ENCODE measurements around the gene HOPX. TPM values are rescaled to one million over a fixed set of nuclear protein-coding genes. Genes with fewer than 3 reads are reported as not detected.

HOPX gene
- total RNA-seq, 1 donor from 2014 or later, result 3.3 TPM

DNA sequence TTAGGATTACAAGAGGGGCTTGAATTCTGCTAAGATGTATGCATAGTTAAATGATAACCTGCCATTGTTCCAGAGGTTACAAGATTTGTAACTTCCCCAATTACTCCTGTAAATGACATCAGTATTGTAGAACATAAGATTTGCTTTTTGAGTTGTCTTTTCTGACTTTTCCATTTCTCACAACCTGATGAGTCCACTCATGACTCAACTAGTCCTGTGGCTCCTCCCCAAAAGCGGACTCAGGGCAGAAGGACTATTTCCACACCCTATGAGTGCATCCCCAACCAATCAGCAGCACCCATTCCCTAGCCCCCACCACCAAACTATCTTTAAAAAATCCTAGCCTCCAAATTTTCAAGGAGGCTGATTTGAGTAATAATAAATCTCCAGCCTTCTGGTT lies 54.7 kb downstream of the HOPX start:
- TF ChIP-seq, protein P1, sequence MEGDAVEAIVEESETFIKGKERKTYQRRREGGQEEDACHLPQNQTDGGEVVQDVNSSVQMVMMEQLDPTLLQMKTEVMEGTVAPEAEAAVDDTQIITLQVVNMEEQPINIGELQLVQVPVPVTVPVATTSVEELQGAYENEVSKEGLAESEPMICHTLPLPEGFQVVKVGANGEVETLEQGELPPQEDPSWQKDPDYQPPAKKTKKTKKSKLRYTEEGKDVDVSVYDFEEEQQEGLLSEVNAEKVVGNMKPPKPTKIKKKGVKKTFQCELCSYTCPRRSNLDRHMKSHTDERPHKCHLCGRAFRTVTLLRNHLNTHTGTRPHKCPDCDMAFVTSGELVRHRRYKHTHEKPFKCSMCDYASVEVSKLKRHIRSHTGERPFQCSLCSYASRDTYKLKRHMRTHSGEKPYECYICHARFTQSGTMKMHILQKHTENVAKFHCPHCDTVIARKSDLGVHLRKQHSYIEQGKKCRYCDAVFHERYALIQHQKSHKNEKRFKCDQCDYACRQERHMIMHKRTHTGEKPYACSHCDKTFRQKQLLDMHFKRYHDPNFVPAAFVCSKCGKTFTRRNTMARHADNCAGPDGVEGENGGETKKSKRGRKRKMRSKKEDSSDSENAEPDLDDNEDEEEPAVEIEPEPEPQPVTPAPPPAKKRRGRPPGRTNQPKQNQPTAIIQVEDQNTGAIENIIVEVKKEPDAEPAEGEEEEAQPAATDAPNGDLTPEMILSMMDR (IDR thresholded peaks at IDR 0.05; ENCODE audit: unreplicated experiment), result no peak
- no peak for DNase-seq (ENCODE audit: low spot score in 2 of 2, unreplicated experiment in 2 of 2)
- peaks cover 4% of the 10 kb centered on the region for H3K27me3 Mint-ChIP-seq (ENCODE audit: low read depth)
- H3K36me3 Mint-ChIP-seq, result peaks cover 5% of the 10 kb centered on the region
- no peak overlapping the region for H3K27ac Mint-ChIP-seq
- peaks cover 7% of the 10 kb centered on the region for H3K4me1 Mint-ChIP-seq
- H3K4me3 Mint-ChIP-seq, result no peak overlapping the region
- H3K9me3 Mint-ChIP-seq, result peaks cover 28% of the 10 kb centered on the region

DNA sequence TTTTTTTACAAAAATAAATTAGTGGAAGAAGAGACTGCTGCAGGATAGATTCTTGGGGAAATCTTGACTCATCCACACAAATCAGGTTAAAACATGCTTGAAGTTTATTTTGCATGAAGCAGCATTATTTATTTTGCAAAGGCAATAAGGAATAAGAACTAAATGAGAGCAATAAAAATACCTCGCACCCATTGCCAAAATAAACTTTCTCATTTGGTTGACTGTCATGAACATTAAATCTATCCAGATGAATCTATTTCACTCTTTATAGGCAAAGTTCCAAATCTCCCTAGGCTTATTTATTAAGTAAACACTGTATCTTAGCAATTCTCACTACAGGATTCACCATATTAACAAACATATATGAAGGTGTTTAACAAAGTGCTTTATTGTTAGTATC lies 58.9 kb downstream of the HOPX start:
- no peak overlapping the region for H3K4me3 Mint-ChIP-seq
- peaks cover 5% of the 10 kb centered on the region for H3K36me3 Mint-ChIP-seq
- no peak overlapping the region for H3K27ac Mint-ChIP-seq
- TF ChIP-seq, protein P1 (IDR thresholded peaks at IDR 0.05; ENCODE audit: unreplicated experiment), result no peak
- H3K9me3 Mint-ChIP-seq, result peaks cover 25% of the 10 kb centered on the region
- H3K4me1 Mint-ChIP-seq, result peaks cover 11% of the 10 kb centered on the region
- DNase-seq (ENCODE audit: low spot score in 2 of 2, unreplicated experiment in 2 of 2), result no peak
- H3K27me3 Mint-ChIP-seq (ENCODE audit: low read depth), result peaks cover 4% of the 10 kb centered on the region

DNA sequence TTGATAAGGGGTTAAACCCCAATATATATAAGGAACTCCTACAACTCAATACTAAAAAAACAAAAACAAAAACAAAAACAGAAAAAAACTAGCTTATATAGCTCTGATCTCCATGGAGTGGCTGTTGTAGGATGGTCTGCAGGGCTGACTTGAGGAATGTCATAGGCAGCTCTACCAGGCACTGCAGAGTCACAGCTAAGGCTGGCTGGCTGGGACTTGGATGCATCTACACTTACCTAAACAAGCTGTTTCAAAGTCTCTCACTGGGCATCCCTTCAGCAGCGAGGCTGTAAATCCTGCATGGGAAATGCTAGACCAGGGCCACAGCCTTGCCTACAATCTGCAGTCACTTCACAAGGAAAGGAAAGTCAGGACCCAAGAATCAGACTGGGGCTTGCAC lies 61.3 kb downstream of the HOPX start:
- H3K4me1 Mint-ChIP-seq, result peaks cover 11% of the 10 kb centered on the region
- H3K4me3 Mint-ChIP-seq, result no peak overlapping the region
- H3K27me3 Mint-ChIP-seq (ENCODE audit: low read depth), result peaks cover 8% of the 10 kb centered on the region
- TF ChIP-seq, protein P1 (IDR thresholded peaks at IDR 0.05; ENCODE audit: unreplicated experiment), result no peak
- H3K36me3 Mint-ChIP-seq, result peaks cover 2% of the 10 kb centered on the region
- H3K9me3 Mint-ChIP-seq, result peaks cover 11% of the 10 kb centered on the region
- DNase-seq (ENCODE audit: low spot score in 2 of 2, unreplicated experiment in 2 of 2), result no peak
- no peak overlapping the region for H3K27ac Mint-ChIP-seq

DNA sequence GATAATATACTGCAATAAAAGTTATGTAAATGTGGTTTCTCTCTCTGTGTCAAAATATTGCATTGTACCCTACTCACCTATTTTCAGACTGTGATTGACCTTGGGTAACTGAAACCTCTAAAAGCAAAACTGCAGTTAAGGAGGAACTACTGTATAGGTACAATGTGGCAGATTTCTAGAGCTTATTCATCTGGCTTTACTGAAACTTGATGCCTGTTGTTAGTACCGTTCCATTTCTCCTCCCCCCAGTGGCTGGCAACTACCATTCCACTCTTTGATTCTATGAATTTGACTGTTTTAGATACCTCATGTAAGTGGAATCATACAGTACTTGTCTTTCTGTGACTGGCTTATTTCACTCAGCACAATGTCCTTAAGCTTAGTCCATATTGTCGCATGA lies 61.9 kb downstream of the HOPX start:
- peaks cover 11% of the 10 kb centered on the region for H3K9me3 Mint-ChIP-seq

DNA sequence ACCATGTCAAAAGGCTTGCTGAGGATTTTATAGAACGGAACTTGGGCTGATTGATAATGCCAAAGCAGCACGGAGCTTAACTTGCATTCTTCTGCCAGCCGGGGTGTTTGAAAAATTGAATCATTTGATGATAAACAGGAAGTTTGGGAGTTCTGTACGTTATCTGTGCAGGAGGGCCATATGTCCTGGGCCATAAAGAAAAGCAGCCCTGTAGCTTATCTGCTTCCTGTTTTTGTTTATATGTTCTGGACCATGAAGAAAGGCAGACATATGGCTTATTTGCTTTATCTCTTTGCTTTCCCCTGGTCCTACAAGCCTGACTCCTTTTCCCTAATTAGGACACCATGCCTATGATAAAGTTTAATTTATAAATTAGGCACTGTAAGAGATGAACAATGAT lies 62.4 kb downstream of the HOPX start:
- peaks cover 7% of the 10 kb centered on the region for H3K9me3 Mint-ChIP-seq

More for the DNA sequence above, 61.9 kb downstream of the HOPX start:
- H3K4me1 Mint-ChIP-seq, result peaks cover 11% of the 10 kb centered on the region
- no peak overlapping the region for H3K4me3 Mint-ChIP-seq
- no peak for DNase-seq (ENCODE audit: low spot score in 2 of 2, unreplicated experiment in 2 of 2)
- H3K36me3 Mint-ChIP-seq, result peaks cover 2% of the 10 kb centered on the region
- peaks cover 8% of the 10 kb centered on the region for H3K27me3 Mint-ChIP-seq (ENCODE audit: low read depth)
- H3K27ac Mint-ChIP-seq, result no peak overlapping the region
- TF ChIP-seq, protein P1 (IDR thresholded peaks at IDR 0.05; ENCODE audit: unreplicated experiment), result no peak

More for the DNA sequence above, 62.4 kb downstream of the HOPX start:
- Mint-ChIP-seq H3K27me3 (ENCODE audit: low read depth) (peaks cover 8% of the 10 kb centered on the region), H3K27ac (no peak overlapping the region), H3K4me3 (no peak overlapping the region), H3K4me1 (peaks cover 11% of the 10 kb centered on the region), H3K36me3 (no peaks in the 10 kb centered on the region)
- no peak for DNase-seq (ENCODE audit: low spot score in 2 of 2, unreplicated experiment in 2 of 2)
- TF ChIP-seq, protein P1 (IDR thresholded peaks at IDR 0.05; ENCODE audit: unreplicated experiment), result no peak

Measured in mesothelial cell of epicardium (in vitro differentiated cells).